Large intestine (tissue), 3 donors: ENCODE results near the gene PIP5K1B. TPM values are rescaled to one million over a fixed set of nuclear protein-coding genes. Genes with fewer than 3 reads are reported as not detected.

ENCODE experiments used
- DNase-seq, 2 donors: peaks; one replicate each; pipeline versions ENCODE4 v3.0.0 to v3.0.0-alpha.2; 2013
- H3K27ac ChIP-seq: one replicate; pipeline ENCODE4 v1.5.1; 2013; ENCODE audit warnings: low read length
- H3K27me3 ChIP-seq: 2 replicates; pipeline ENCODE4 v1.6.1; 2013; ENCODE audit warnings: low read length; ENCODE audit not compliant: control insufficient read depth, insufficient read depth
- H3K36me3 ChIP-seq: 2 replicates; pipeline ENCODE4 v1.6.1; 2013; ENCODE audit warnings: low read length; ENCODE audit not compliant: control insufficient read depth, insufficient read depth
- H3K4me1 ChIP-seq: one replicate; pipeline ENCODE4 v1.6.1; 2013; ENCODE audit warnings: low read length; ENCODE audit not compliant: control insufficient read depth, insufficient read depth
- H3K4me3 ChIP-seq: one replicate; pipeline ENCODE4 v1.5.1; 2013; ENCODE audit warnings: low read length
- H3K9me3 ChIP-seq: one replicate; pipeline ENCODE4 v1.6.1; 2013; ENCODE audit warnings: mild to moderate bottlenecking, low read depth, low read length, moderate library complexity; ENCODE audit not compliant: control insufficient read depth
- WGBS: methylation state at CpG from one replicate; pipeline ENCODE4 v1.1.5; 2013; ENCODE audit warnings: low lambda C conversion rate; ENCODE audit not compliant: insufficient coverage; 5-methylcytosine and 5-hydroxymethylcytosine counted together
- polyA plus RNA-seq: library from polyadenylated mRNA; unstranded; fragments of 120-200 nt; gene quantifications from one replicate; pipeline ENCODE4 v1.2.1, GENCODE V29; 2013

PIP5K1B gene
- polyA plus RNA-seq, 1 donor, result 57.9 TPM

GRCh38 chr9:68732405-68733020 is 27.5 kb downstream of the PIP5K1B start:
- no peaks in the 10 kb centered on the region for H3K27me3 ChIP-seq

GRCh38 chr9:68733021-68733405 is 28.0 kb downstream of the PIP5K1B start:
- Histone ChIP-seq H3K36me3 (no peaks in the 10 kb centered on the region), H3K27me3 (no peaks in the 10 kb centered on the region), H3K9me3 (no peaks in the 10 kb centered on the region), H3K27ac (peak overlapping the region; percentile 92), H3K4me1 (peaks cover 60% of the 10 kb centered on the region), H3K4me3 (no peak overlapping the region)
- no peak for DNase-seq
- 100% methylated on average over 1 of the region's 5 CpGs for WGBS

More at GRCh38 chr9:68732405-68733020, 27.5 kb downstream of the PIP5K1B start:
- peak in 1 of 2 donors; percentile 64 for DNase-seq
- H3K4me1 ChIP-seq, result peaks cover 60% of the 10 kb centered on the region
- no peaks in the 10 kb centered on the region for H3K9me3 ChIP-seq
- 41% methylated on average over 2 of the region's 11 CpGs for WGBS
- no peak overlapping the region for H3K4me3 ChIP-seq
- no peaks in the 10 kb centered on the region for H3K36me3 ChIP-seq
- H3K27ac ChIP-seq, result peak overlapping the region; percentile 92

GRCh38 chr9:68738358-68738757 is 33.3 kb downstream of the PIP5K1B start:
- Histone ChIP-seq H3K4me1 (peaks cover 58% of the 10 kb centered on the region), H3K27me3 (no peaks in the 10 kb centered on the region), H3K27ac (peak overlapping the region; percentile 98), H3K36me3 (peaks cover 10% of the 10 kb centered on the region), H3K4me3 (no peak overlapping the region), H3K9me3 (no peaks in the 10 kb centered on the region)
- no CpG with 5 or more reads among the region's 3 CpGs for WGBS
- no peak for DNase-seq

GRCh38 chr9:68739621-68740174 is 34.7 kb downstream of the PIP5K1B start:
- peaks cover 56% of the 10 kb centered on the region for H3K4me1 ChIP-seq
- DNase-seq, result peak; percentile 88 to 95
- H3K36me3 ChIP-seq, result peaks cover 18% of the 10 kb centered on the region
- H3K4me3 ChIP-seq, result peak overlapping the region; percentile 11
- WGBS, result no CpG with 5 or more reads among the region's 2 CpGs
- H3K27ac ChIP-seq, result peak overlapping the region; percentile 98
- H3K27me3 ChIP-seq, result no peaks in the 10 kb centered on the region
- H3K9me3 ChIP-seq, result no peaks in the 10 kb centered on the region

GRCh38 chr9:68740561-68740960 is 35.5 kb downstream of the PIP5K1B start:
- no peaks in the 10 kb centered on the region for H3K27me3 ChIP-seq
- H3K4me3 ChIP-seq, result peak overlapping the region; percentile 11
- no peaks in the 10 kb centered on the region for H3K9me3 ChIP-seq
- H3K36me3 ChIP-seq, result peaks cover 21% of the 10 kb centered on the region
- peak overlapping the region; percentile 98 for H3K27ac ChIP-seq
- DNase-seq, result peak; percentile 96 to 99
- WGBS, result no CpG with 5 or more reads among the region's 4 CpGs
- H3K4me1 ChIP-seq, result peaks cover 57% of the 10 kb centered on the region

GRCh38 chr9:68741234-68741633 is 36.2 kb downstream of the PIP5K1B start:
- H3K9me3 ChIP-seq, result no peaks in the 10 kb centered on the region
- peaks cover 56% of the 10 kb centered on the region for H3K4me1 ChIP-seq
- H3K36me3 ChIP-seq, result peaks cover 21% of the 10 kb centered on the region
- no peaks in the 10 kb centered on the region for H3K27me3 ChIP-seq
- H3K27ac ChIP-seq, result peak overlapping the region; percentile 96
- WGBS, result no CpG with 5 or more reads among the region's 4 CpGs
- no peak overlapping the region for H3K4me3 ChIP-seq
- no peak for DNase-seq

- no peak for DNase-seq
- Histone ChIP-seq H3K4me3 (no peak overlapping the region), H3K27ac (peak overlapping the region; percentile 96), H3K9me3 (no peaks in the 10 kb centered on the region), H3K36me3 (peaks cover 21% of the 10 kb centered on the region), H3K4me1 (peaks cover 58% of the 10 kb centered on the region), H3K27me3 (no peaks in the 10 kb centered on the region)
- WGBS, result no CpG with 5 or more reads among the region's 3 CpGs
Observed at GRCh38 chr9:68741704-68742332, 36.8 kb downstream of the PIP5K1B start.

- Histone ChIP-seq H3K27ac (peak overlapping the region; percentile 96), H3K9me3 (no peaks in the 10 kb centered on the region), H3K4me1 (peaks cover 63% of the 10 kb centered on the region), H3K27me3 (no peaks in the 10 kb centered on the region), H3K4me3 (no peak overlapping the region), H3K36me3 (peaks cover 21% of the 10 kb centered on the region)
- no peak for DNase-seq
- WGBS, result no CpG with 5 or more reads among the region's 2 CpGs
Observed at GRCh38 chr9:68742333-68742730, 37.3 kb downstream of the PIP5K1B start.

GRCh38 chr9:68744426-68744825 is 39.4 kb downstream of the PIP5K1B start:
- Histone ChIP-seq H3K4me3 (no peak overlapping the region), H3K27ac (no peak overlapping the region), H3K36me3 (peaks cover 21% of the 10 kb centered on the region), H3K4me1 (peaks cover 66% of the 10 kb centered on the region), H3K9me3 (no peaks in the 10 kb centered on the region), H3K27me3 (no peaks in the 10 kb centered on the region)
- DNase-seq, result no peak
- WGBS, result no CpG with 5 or more reads among the region's 1 CpG

GRCh38 chr9:68746525-68746924 is 41.5 kb downstream of the PIP5K1B start:
- H3K4me3 ChIP-seq, result no peak overlapping the region
- no peaks in the 10 kb centered on the region for H3K27me3 ChIP-seq
- H3K27ac ChIP-seq, result peak overlapping the region; percentile 95
- DNase-seq, result no peak
- peaks cover 21% of the 10 kb centered on the region for H3K36me3 ChIP-seq
- no CpG with 5 or more reads among the region's 2 CpGs for WGBS
- H3K4me1 ChIP-seq, result peaks cover 67% of the 10 kb centered on the region
- H3K9me3 ChIP-seq, result no peaks in the 10 kb centered on the region
